ENCODE results near the gene GFM1. TPM values are rescaled to one million over a fixed set of nuclear protein-coding genes. Genes with fewer than 3 reads are reported as not detected.

The GFM1 gene
- total RNA-seq, 4 donors from 2014 or later = 26.2 to 71.2 (median 47.9) TPM

DNA sequence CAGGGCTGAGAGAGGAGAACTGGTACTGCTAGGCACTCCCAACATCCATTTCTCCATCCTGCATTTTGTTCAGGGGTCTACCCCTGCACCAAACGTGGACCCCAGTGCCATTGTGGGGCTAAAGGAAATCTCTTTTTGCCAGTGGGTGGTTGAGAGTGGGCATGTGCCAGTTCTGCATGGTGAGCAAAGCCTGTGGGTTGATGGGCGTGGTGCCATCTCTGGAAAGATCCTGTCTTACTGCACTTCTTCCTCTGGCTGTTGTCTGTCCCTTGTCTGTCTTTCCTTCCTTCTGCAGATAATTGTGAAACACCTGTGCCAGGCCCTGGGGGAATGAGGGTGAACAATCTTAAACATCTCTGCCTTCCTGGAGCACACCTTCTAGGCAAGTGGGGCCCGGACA, 89.3 kb downstream of the GFM1 start:
- peaks cover 10 to 24% (median 15%) of the 10 kb centered on the region in 4 donors for H3K4me1 ChIP-seq
- no peak overlapping the region for H3K27ac ChIP-seq
- no peaks in the 10 kb centered on the region for H3K27me3 ChIP-seq
- 87% methylated on average over 3 of the region's 3 CpGs; no CpG with 5 or more reads in 1 of the 2 donors for WGBS, 2 donors (ENCODE audit: low coverage in 1 of 2)
- H3K9me3 ChIP-seq = no peaks in the 10 kb centered on the region
- H3K36me3 ChIP-seq = no peaks in the 10 kb centered on the region
- in situ Hi-C loops (cut with MboI; ENCODE audit: low pct_ligation_motif_present in 1 of 4, low pct_unique_long_range_greater_than_20kb in 1 of 4, low sequenced_read_pairs in 3 of 4) = loop anchor here in 1 of 4 donors (10.0 kb wide), 1 partner anchor 51 kb away; no protein-coding TSS in a partner anchor
- H3K4me3 ChIP-seq = no peak overlapping the region
- TF ChIP-seq EP300 (IDR thresholded peaks at IDR 0.05; ENCODE audit: low read depth) = no peak
- DNase-seq = no peak
- intact Hi-C loops (cut with DNase I; ENCODE audit: low total_unique reads) = no loop called here

GRCh38 chr3:158735296-158736033, 91.1 kb downstream of the GFM1 start:
- H3K4me1 ChIP-seq = peaks cover 10 to 24% (median 15%) of the 10 kb centered on the region in 4 donors
- TF ChIP-seq EP300 (IDR thresholded peaks at IDR 0.05; ENCODE audit: low read depth) (no peak), POLR2AphosphoS5 (IDR thresholded peaks at IDR 0.05) (no peak), POLR2A (IDR thresholded peaks at IDR 0.05) (no peak)
- TF ChIP-seq, protein P1, sequence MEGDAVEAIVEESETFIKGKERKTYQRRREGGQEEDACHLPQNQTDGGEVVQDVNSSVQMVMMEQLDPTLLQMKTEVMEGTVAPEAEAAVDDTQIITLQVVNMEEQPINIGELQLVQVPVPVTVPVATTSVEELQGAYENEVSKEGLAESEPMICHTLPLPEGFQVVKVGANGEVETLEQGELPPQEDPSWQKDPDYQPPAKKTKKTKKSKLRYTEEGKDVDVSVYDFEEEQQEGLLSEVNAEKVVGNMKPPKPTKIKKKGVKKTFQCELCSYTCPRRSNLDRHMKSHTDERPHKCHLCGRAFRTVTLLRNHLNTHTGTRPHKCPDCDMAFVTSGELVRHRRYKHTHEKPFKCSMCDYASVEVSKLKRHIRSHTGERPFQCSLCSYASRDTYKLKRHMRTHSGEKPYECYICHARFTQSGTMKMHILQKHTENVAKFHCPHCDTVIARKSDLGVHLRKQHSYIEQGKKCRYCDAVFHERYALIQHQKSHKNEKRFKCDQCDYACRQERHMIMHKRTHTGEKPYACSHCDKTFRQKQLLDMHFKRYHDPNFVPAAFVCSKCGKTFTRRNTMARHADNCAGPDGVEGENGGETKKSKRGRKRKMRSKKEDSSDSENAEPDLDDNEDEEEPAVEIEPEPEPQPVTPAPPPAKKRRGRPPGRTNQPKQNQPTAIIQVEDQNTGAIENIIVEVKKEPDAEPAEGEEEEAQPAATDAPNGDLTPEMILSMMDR (IDR thresholded peaks at IDR 0.05) = no peak
- no peak overlapping the region for H3K4me3 ChIP-seq
- WGBS, 2 donors (ENCODE audit: low coverage in 1 of 2) = 80 to 96% methylated on average over 4 to 7 of the region's 7 CpGs
- no peaks in the 10 kb centered on the region for H3K27me3 ChIP-seq
- no peaks in the 10 kb centered on the region for H3K36me3 ChIP-seq
- no peaks in the 10 kb centered on the region for H3K9me3 ChIP-seq
- intact Hi-C loops (cut with DNase I; ENCODE audit: low total_unique reads) (no loop called here), in situ Hi-C loops (cut with MboI; ENCODE audit: low pct_ligation_motif_present in 1 of 4, low pct_unique_long_range_greater_than_20kb in 1 of 4, low sequenced_read_pairs in 3 of 4) (loop anchor here in 1 of 4 donors (10.0 kb wide), 1 partner anchor 49 kb away; no protein-coding TSS in a partner anchor)
- no peak overlapping the region for H3K27ac ChIP-seq
- no peak for DNase-seq

GRCh38 chr3:158737410-158737809, 93.1 kb downstream of the GFM1 start:
- Histone ChIP-seq H3K4me3 (no peak overlapping the region), H3K4me1 (peaks cover 0 to 10% (median 2%) of the 10 kb centered on the region in 4 donors), H3K36me3 (no peaks in the 10 kb centered on the region), H3K27ac (no peak overlapping the region), H3K9me3 (no peaks in the 10 kb centered on the region), H3K27me3 (no peaks in the 10 kb centered on the region)
- TF ChIP-seq POLR2A (IDR thresholded peaks at IDR 0.05) (no peak), POLR2AphosphoS5 (IDR thresholded peaks at IDR 0.05) (no peak), EP300 (IDR thresholded peaks at IDR 0.05; ENCODE audit: low read depth) (no peak)
- TF ChIP-seq, protein P1 (IDR thresholded peaks at IDR 0.05) = no peak
- WGBS, 2 donors (ENCODE audit: low coverage in 1 of 2) = 80 to 100% methylated on average over 2 of the region's 2 CpGs
- intact Hi-C loops (cut with DNase I; ENCODE audit: low total_unique reads) (no loop called here), in situ Hi-C loops (cut with MboI; ENCODE audit: low pct_ligation_motif_present in 1 of 4, low pct_unique_long_range_greater_than_20kb in 1 of 4, low sequenced_read_pairs in 3 of 4) (loop anchor here in 1 of 4 donors (10.0 kb wide), 1 partner anchor 47 kb away; no protein-coding TSS in a partner anchor)
- no peak for DNase-seq

- Histone ChIP-seq H3K9me3 (no peaks in the 10 kb centered on the region), H3K27ac (no peak overlapping the region), H3K36me3 (no peaks in the 10 kb centered on the region), H3K4me3 (no peak overlapping the region), H3K27me3 (no peaks in the 10 kb centered on the region), H3K4me1 (peaks cover 0 to 4% (median 0%) of the 10 kb centered on the region in 4 donors)
- intact Hi-C loops (cut with DNase I; ENCODE audit: low total_unique reads) = no loop called here
- TF ChIP-seq EP300 (IDR thresholded peaks at IDR 0.05; ENCODE audit: low read depth) (no peak), POLR2A (IDR thresholded peaks at IDR 0.05) (no peak), POLR2AphosphoS5 (IDR thresholded peaks at IDR 0.05) (no peak)
- TF ChIP-seq, protein P1 (IDR thresholded peaks at IDR 0.05) = no peak
- in situ Hi-C loops (cut with MboI; ENCODE audit: low pct_ligation_motif_present in 1 of 4, low pct_unique_long_range_greater_than_20kb in 1 of 4, low sequenced_read_pairs in 3 of 4) = loop anchor here in 1 of 4 donors (10.0 kb wide), 1 partner anchor 47 kb away; no protein-coding TSS in a partner anchor
- WGBS, 2 donors (ENCODE audit: low coverage in 1 of 2) = 78 to 100% methylated on average over 4 to 9 of the region's 9 CpGs
- no peak for DNase-seq
Measured at GRCh38 chr3:158737976-158738615, 93.8 kb downstream of the GFM1 start.

Data from transverse colon (tissue), 4 donors.